Tibial nerve (tissue), 4 donors: ENCODE data around the gene PSMA6.

Experiments
- EP300 ChIP-seq, 2 donors: sonication (generic); formaldehyde crosslinking; IDR thresholded peaks; one replicate each; pipeline ENCODE4 v1.6.1; 2017; ENCODE audit warnings: antibody characterized with exemption in 2 of 2, mild to moderate bottlenecking in 1 of 2
- POLR2A ChIP-seq, 2 donors: fragments of 450-650 bp; IDR thresholded peaks; one replicate each; pipeline ENCODE4 v1.6.1; 2017; ENCODE audit warnings: antibody characterized with exemption in 2 of 2, mild to moderate bottlenecking in 2 of 2, moderate library complexity in 2 of 2
- TF ChIP-seq, protein P1 (sequence below), 5 experiments: fragments of 200-600 bp in 3 of 5; fragments of 450-650 bp in 2 of 5; sonication (generic) in 3 of 5; IDR thresholded peaks; one replicate each; pipeline ENCODE4 v1.5.1; 2016 to 2019; ENCODE audit warnings: antibody characterized with exemption in 5 of 5, mild to moderate bottlenecking in 3 of 5, moderate library complexity in 2 of 5

DNA sequence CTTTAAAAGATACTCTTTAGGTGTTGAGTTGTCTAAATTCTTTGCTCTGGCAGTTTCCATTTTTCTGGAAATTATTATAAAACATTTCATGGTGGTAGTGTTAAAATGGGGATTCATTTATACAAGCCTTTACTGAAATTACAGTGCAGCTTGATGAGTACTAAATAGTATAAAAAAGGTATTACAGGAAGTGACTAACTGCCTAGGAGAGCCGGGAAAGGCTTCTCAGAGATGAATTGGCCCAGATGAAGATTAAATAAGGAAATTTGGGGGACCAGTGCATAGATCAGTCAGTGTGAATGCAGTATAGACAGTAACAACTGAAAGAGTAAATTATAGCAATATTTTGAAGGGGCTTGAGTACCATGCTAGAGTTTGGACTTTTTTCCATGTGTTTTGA, 7.5 kb downstream of the PSMA6 start:
- TF ChIP-seq, protein P1, sequence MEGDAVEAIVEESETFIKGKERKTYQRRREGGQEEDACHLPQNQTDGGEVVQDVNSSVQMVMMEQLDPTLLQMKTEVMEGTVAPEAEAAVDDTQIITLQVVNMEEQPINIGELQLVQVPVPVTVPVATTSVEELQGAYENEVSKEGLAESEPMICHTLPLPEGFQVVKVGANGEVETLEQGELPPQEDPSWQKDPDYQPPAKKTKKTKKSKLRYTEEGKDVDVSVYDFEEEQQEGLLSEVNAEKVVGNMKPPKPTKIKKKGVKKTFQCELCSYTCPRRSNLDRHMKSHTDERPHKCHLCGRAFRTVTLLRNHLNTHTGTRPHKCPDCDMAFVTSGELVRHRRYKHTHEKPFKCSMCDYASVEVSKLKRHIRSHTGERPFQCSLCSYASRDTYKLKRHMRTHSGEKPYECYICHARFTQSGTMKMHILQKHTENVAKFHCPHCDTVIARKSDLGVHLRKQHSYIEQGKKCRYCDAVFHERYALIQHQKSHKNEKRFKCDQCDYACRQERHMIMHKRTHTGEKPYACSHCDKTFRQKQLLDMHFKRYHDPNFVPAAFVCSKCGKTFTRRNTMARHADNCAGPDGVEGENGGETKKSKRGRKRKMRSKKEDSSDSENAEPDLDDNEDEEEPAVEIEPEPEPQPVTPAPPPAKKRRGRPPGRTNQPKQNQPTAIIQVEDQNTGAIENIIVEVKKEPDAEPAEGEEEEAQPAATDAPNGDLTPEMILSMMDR (IDR thresholded peaks at IDR 0.05) = no peak
- TF ChIP-seq POLR2A (IDR thresholded peaks at IDR 0.05) (no peak), EP300 (IDR thresholded peaks at IDR 0.05) (no peak)
